ENCODE results near the gene DIAPH2.
"Not testable (repeated sequence)": the region's sequence is repeated elsewhere in the genome, so short reads cannot be mapped to it uniquely, and the experiment has no call there.

The DIAPH2 gene

DNA sequence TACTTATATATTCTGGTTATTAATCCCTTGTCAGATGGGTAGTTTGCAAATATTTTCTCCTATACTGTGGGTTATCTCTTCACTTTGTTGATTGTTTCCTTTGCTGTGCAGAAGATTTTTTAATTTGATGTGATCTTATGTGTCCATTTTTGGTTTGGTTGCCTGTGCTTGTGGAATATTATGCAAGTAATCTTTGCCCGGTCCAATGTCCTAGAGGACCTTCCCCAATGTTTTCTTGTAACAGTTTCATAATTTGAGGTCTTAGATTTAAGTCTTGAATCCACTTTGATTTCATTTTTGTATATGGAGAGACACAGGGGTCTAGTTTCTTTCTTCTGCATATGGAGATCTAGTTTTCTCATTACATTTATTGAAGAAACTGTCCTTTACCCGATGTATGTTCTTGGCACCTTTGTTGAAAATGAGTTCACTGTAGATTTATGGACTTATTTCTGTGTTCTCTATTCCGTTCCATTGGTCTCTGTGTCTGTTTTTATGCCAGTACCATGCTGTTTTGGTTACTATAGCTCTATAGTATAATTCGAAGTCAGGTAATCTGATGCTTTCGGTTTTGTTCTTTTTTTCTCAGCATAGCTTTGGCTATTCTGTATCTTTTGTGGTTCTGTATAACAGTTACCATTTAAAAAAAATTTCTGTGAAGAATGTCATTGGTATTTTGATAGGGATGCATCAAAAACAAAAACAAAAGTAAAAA lies 34.7 kb downstream of the DIAPH2 start:
- no peak for DNase-seq (ENCODE audit: low read depth)

DNA sequence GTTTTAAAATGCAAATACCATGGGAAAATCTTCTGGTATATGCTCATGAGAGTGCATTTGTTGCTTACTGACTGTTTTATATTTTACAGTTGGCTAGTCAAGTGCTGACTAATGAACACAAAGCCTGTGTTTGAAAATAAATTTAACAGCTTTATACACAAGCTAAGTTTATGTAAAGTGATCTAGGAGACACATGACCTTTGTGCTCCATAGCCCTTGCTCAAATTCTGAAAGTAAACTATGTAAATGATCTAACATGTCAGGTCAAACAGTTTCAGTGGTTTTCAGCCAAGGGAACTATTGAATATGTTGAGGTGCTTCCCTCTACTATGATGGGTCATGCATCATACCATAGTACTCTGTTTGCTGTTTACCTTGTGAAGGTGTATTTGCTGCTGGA lies 36.7 kb downstream of the DIAPH2 start:
- DNase-seq (ENCODE audit: low read depth): no peak

DNA sequence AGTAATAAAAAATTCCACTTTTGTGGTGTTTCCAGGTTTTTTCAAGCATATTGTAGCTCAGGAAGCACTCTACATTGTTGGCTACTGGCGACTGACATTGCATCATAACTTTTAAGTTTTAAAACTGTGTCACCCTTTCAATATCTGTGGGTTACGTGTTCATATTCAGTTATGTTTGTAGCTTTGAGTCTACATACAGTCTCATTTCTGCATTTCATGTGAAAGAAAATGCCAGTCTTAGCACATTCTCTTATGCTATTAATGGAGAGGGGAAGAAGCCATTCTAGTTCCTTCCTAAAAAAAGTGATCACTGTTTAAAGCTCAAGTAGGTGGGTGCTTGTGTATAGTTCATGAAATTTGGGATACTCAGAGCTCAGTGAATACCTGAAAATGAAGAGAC lies 38.1 kb downstream of the DIAPH2 start:
- DNase-seq (ENCODE audit: low read depth): no peak

DNA sequence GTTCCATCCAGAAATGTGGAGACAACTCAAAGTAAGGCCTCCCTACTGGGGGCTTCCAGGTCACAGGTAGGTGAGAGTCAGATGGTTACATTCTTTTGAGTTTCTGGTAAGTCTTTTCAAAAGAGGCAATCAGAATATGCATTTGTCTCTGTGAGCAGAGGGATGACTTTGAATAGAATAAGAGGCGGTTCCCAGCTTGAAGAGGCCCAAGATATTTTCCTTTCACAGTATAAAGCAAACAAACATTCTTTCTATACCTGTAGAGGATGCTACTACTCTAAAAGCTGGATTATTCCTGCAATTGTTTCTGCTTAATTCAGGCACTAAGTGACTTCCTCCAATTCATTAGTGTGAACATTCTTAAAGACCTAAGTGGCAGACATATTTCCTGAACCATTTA lies 44.4 kb downstream of the DIAPH2 start:
- no peak for DNase-seq (ENCODE audit: low read depth)

DNA sequence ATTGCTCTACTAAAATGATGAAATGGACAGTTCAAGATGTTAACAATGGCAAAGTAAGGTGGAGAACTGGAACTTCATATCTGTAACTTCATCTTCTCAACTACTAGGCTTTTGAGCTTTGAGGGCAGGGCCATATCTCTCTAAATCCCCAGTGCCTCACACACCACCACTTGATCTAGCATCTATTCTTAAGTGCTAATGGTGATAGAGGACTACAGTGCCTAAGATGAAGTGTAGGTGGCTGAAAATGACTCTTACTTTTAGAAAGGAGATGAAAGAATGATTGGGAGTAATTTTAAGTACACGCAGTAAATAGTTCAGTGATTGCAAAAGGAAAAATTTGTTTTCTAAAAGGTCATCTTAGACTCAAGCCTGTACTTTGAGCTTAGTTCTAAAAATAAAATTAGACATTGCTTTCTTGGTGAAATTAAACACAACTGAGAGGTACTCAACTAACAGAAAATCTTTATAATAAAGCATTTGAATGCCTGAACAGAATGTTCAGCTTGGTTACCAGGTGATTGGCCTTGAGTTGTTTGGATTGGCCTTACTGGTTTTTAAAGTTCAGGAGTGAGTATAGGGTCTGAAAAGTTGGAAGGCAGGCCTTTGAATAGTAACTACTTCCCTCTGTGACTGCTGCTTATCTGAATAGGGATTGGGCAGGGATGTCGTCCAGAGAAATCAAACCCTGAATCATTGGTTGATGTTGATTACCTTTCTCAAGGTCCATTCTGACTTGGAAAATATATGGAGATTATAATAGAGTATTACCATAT lies 45.4 kb downstream of the DIAPH2 start:
- no peak for DNase-seq (ENCODE audit: low read depth)

DNA sequence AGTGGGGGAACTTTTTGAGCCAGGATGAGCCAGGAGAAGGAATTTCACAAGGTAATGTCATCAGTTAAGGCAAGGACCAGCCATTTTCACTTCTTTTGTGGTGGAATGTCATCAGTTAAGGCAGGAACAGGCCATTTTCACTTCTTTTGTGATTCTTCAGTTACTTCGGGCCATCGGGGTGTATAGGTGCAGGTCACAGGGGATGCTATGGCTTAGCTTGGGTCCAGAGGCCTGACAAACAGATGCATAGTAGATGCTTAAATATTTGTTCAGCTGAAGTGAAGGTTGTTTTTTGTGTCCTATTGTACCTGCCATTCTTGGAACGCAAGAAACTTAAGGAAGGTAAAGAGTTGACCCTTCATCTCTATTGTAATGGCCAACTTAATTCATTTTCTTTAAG lies 46.4 kb downstream of the DIAPH2 start:
- DNase-seq (ENCODE audit: low read depth): not testable (repeated sequence)

DNA sequence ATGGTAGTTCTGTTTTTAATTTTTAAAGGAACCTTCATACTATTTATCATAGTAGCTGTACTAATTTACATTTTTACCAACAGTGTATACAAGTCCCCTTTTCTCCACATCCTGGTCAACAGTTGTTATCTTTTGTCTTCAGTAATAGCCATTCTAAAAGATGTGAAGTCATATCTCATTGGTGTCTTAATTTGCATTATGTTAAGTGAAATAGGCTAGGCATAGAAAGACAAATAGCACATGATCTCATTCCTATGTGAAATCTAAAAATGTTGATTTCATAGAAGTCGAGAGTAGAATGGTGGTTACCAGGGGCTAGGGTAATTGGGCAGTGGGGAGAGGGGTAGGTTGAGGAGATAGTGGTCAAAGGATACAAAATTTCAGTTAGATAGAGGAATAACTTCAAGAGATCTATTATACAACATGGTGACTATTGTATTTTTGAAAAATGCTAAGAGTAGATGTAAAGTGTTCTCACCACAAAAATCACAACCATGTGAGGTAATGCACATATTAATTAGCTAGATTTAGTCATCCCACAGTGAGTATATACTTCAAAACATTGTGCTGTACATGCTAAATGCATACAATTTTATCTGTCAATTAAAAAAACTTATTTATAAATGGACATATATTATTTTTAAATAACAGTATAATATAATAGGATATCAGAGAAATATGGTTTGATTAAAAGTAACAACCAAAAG lies 58.9 kb downstream of the DIAPH2 start:
- DNase-seq (ENCODE audit: low read depth): no peak

DNA sequence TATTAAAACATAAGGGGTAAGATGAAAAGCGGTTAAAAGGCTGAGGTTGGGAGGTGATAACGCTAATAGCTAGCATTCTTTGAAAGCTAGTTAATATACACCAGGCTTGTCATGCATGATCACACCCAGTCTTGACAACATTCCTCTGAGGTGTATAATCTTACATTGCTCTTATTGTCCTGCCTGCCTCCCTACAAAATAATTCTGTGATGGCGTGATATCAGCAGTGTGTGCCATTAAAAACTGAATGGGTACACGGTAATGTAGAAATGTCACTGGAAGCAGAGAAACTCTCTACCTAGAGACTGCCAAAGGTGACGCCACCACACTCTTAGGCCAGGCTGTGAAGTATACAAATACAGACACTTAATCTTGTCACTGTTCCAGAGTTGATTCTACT lies 68.1 kb downstream of the DIAPH2 start:
- no peak for DNase-seq (ENCODE audit: low read depth)

DNA sequence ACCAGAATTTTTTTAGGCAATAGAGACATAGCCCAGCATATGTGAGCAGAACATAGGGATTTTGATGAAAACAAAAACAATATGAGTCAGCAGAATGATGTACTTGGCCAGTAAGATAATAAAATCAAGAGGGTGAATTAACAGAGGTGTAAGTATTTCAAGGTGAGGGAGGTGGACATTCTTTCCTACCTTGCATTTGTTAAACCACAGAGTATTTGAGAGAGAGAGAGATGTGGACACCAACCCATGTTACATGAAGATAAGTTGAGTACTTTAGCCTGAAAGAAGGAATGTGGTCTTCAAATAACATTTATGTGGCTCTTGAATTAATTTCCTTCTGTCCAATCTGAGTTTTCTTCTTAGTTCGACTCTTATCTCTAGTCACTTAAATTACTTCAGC lies 68.6 kb downstream of the DIAPH2 start:
- no peak for DNase-seq (ENCODE audit: low read depth)

DNA sequence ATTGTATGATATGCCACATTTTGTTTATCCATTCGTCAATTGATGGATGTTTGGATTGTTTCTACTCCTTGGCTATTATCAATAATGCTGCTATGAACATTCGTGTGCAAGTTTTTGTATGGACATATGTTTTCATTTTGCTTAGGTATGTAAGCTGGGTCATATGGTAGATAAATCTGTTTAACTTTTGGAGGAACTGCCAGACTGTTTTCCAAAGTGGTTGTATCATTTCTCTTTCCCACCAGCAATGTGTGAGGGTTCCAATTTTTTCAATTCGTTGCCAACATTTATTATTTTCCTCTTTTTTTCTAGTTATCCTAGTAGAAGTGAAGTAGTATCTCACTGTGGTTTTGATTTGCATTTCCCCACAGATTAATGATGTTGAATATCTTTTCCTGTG lies 71.8 kb downstream of the DIAPH2 start:
- no peak for DNase-seq (ENCODE audit: low read depth)

DNA sequence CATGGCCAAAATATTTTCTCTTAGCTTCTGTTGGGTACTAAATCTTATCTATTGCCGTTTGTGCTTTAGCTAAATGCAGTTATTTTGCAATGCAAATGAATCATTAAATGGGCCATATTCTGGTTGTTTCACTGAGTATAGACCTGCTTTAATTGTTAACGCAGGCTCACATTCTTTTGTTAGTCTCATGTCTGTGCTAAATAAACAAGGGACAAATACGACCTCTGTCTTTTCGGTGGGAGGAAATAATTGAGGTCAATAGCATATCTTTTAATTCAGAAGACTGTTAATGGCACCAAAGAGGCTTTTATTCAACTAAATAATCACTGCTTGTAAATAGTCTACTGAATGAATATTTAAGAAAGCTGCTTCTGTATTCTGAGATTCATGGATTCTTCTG lies 76.9 kb downstream of the DIAPH2 start:
- no peak for DNase-seq (ENCODE audit: low read depth)

DNA sequence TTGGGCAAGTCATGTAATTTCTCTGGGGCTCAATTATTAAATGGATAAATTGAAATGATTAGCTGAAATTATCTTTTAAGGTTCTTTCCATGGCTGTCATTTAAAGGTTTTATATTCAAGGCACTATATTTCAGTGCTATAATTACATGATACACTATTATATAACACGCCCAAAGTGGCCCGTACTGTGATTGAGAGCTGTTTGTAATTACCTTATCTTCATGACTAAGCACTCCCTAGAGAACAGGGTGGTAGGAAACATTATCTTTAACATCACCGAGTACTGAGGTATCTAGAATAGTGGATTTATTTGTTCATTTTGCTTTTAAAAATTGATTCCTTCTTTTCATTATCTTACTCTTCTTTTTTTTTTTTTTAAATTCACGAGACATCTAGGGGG lies 79.0 kb downstream of the DIAPH2 start:
- DNase-seq (ENCODE audit: low read depth): no peak

DNA sequence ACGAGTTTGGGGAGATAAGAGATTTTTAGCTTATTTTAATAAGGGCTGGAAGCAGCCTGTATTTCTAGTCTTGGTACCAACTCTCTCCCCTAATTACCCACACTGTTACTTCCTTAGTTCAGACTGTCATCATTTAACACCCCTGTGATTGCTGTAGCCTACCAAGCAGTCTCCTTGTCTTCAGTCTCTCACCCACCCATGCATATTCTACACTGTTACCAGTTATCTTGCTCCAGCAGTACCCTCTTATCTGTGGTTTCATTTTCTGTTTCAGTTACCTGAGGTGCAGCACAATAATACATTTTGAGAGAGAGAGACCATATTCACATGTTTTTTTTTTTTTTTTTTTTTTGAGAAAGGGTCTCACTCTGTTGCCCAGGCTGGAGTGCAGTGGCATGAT lies 80.2 kb downstream of the DIAPH2 start:
- no peak for DNase-seq (ENCODE audit: low read depth)

DNA sequence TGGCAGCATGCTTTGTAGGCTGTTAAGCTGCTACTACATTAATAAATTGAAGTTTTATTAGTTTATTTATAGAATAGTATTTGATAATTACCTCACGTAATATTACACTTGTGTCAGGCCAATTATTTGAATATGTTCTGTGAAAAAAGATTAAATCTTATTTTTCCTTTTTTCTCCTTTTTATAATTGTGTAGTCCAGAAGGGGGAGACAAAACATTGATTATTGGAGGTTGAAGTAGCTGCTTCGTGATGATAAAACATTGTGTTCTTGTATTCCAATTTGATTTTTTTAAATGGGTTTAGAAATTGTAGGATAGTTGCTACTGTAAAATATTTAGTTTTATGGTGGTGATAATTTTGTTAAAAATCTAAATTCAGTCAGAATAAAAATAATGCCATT lies 85.7 kb downstream of the DIAPH2 start:
- no peak for DNase-seq (ENCODE audit: low read depth)

DNA sequence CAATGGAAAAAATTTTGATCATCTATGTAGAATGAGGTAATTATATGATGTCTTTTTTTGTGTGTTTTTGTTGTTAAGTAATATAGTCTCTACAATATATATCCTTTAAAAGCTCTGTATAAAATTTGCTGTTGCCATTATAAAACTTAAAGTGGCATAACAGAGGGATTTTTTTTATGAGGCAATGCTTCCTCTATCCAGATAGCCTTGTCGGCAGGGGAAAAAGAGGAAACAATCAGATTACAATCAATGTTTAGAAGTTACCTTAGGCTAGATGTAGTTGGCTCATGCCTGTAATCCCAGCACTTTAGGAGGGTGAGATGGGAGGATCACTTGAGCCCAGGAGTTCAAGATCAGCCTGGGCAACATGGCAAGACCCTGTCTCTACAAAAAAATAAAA lies 86.8 kb downstream of the DIAPH2 start:
- no peak for DNase-seq (ENCODE audit: low read depth)

DNA sequence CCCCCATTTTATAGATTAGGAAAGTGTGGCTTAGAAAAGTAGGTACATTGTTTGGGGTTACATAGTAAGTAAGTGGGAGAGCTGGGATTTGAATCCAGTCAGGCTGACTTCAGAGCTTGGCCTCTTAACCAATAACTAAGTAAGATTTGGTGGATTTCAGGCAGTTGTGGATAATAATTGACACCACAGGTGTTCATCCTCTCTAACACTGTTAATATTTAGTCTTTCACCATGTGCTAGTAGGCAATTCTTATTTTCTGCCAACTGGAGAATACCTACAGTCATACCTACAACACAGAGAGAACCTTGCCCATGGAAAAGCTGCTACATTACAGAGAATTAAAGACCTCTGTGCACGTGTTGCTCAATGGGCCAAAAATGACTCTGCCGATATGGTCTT lies 89.5 kb downstream of the DIAPH2 start:
- no peak for DNase-seq (ENCODE audit: low read depth)

DNA sequence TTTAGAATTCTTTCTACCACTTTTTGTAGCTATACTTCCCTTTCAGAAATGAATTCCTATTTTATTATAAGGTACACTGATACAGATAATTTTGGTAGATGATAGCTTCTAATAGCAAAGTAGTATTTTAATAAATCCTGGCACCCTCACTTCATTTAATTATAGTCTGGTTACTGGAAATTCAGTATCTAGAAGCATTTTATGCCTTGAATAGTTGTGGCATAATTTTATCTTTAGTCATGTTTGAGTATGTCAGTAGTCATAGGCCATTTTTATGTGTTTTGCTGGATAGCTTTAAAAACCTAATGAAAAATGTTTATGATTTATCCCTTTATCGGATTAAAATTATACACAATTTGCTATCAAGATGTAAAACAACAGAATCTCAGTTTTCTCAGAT lies 92.3 kb downstream of the DIAPH2 start:
- no peak for DNase-seq (ENCODE audit: low read depth)

DNA sequence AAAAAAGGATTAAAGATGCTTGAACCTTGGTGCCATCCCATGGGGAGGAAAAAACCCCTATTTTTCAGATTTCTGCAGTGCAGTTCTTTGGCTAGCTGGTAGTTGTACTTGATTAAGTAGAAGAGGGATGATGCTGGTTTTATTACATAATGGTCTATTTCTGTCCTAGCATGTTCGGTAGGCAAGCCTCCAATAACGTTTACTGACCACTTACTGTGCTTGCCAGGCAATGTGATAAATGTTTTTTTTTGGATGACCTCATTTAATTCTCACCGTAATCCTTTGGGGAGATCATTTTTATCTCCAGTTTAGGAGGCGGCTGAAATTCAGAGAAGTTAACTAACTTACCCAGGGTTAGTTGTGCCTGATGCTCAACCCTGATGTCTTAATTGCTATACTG lies 106.9 kb downstream of the DIAPH2 start:
- DNase-seq (ENCODE audit: low read depth): no peak

DNA sequence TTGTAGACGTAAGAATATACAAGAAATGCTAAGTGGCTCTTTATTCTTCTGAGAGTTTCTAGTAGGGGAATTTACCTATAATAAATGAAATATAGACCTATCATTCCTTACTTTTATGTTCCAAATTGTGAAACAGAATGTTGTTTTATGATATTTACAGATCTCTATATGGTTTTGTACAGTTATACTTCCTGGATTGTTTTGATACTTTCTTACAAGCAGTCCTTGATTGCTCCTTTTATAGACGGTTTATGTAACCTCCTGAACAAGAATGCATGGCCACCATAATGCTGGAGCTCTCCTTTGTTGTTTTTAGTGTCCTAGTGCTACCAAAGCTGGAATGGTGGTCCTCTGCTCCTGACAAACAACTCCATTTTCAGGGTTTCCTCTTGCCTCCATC lies 107.4 kb downstream of the DIAPH2 start:
- no peak for DNase-seq (ENCODE audit: low read depth)

DNA sequence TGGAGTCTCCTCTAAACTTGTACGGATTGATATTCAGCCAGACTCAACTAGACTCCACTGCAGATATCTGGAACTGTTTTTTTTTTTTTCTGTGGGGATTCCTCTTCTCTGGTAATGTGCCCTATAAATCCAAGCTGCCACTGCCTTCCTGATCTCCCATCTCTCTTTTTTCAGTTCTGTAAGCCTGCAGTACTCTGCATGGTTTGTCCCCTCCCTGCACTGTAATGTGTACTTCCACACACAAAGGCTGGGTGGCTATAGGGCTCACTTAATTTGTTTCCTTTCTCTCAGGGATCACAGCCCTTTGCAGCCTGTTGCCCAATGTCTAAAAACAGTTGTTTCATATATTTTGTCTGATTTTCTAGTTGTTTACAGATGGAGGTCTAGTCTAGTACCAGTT lies 114.3 kb downstream of the DIAPH2 start:
- DNase-seq (ENCODE audit: low read depth): no peak

DNA sequence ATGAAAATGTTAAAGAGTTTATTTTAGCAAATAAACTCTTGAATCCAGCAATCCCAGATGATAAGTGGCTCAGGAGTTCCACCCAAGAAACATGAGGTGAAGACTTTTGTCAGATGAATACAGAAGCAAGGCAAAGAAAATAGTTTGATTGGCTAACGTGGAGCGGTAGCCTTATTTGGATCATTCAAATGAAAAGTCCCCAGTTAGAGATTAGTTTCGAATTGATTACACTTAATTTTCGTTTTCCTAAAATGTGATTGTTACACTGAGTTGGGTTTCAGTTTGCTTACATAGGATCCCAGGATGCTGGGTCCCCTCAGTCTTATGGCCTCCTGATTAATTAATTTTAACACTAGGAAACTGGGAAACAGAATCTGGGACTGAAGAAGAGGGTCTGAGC lies 122.7 kb downstream of the DIAPH2 start:
- DNase-seq (ENCODE audit: low read depth): no peak

DNA sequence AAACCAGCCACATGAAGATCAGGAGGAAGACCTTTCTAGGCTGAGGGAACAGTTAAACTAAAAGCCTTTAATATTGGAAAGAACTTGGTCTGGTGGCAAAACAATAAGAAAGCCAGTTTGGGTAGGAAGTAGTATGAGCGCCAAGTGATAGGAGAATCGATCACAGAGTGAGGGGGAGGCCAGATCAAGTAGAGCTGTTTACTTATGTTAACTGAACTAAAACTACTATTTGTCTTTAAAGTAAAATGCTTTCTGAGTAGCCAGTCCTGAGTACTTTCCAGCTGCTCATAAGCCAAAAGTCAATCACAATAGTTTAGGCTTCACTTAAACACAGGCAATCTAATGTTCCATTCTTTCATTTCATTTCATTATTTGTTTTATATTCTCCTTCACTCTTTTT lies 136.3 kb downstream of the DIAPH2 start:
- DNase-seq (ENCODE audit: low read depth): no peak

DNA sequence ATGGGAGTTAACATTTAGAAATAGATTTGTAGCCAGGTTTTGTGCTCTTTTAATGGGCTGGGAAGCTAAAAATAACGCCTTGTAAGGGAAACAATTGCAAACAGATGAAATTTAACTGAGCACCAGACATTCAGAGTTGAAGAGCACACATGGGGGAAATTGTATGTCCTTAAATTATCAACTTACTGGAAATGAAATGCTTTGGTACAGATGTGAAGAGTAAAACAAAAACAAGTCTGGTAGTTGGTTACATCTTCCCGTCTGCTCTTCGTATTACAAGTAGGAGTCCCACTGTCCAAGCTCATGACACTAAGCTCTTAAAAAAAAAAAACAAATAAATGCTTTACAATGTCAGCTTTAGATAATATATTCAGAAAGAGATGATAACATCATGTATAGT lies 139.5 kb downstream of the DIAPH2 start:
- no peak for DNase-seq (ENCODE audit: low read depth)
